SK-N-SH (cell line): ENCODE measurements around the gene SLC12A3. TPM values are rescaled to one million over a fixed set of nuclear protein-coding genes. Genes with fewer than 3 reads are reported as not detected.
A peak's percentile ranks its signal among the peaks of the same experiment; 100 is the strongest.

Source experiments
- CTCF ChIA-PET: fragments of 300-600, 350-600 bp; formaldehyde crosslinking; extraction: SDS; loops from one replicate; lab custom pipeline; 2021; lab: Yijun Ruan, JAX
- POLR2A ChIA-PET: fragments of 350-600 bp; sonication (Branson Sonifier 250); formaldehyde crosslinking; extraction: SDS; loops from one replicate; lab custom pipeline; 2020; ENCODE audit warnings: antibody characterized with exemption, inconsistent platforms; lab: Yijun Ruan, JAX
- DNase-seq: peaks from one replicate; pipeline ENCODE4 v3.0.0; 2012
- H2AFZ ChIP-seq: fragments of 200-600 bp; sonication (generic); 2 replicates; pipeline ENCODE4 v1.8.1; 2016; ENCODE audit warnings: antibody characterized with exemption, mild to moderate bottlenecking, low read depth
- H3F3A ChIP-seq: fragments of 200-600 bp; sonication (generic); replicated peaks from 2 replicates; pipeline ENCODE3; 2016; ENCODE audit warnings: antibody characterized with exemption, mild to moderate bottlenecking; ENCODE audit not compliant: insufficient read depth
- H3K27ac ChIP-seq, 2 experiments: fragments of 200-500 bp in 1 of 2; fragments of 200-600 bp in 1 of 2; sonication (Bioruptor generic) in 1 of 2; sonication (generic), shearing (Covaris generic) in 1 of 2; 2 replicates each; pipeline versions ENCODE4 v1.5.1 to v1.6.1; 2014 to 2016; ENCODE audit warnings: low read depth in 2 of 2, inconsistent platforms in 1 of 2, low read length in 1 of 2, mild to moderate bottlenecking in 1 of 2, mixed read lengths in 1 of 2
- H3K27me3 ChIP-seq: fragments of 200-600 bp; sonication (generic), shearing (Covaris generic); 2 replicates; pipeline ENCODE4 v1.6.1; 2016; ENCODE audit warnings: mixed run types; ENCODE audit not compliant: insufficient read depth
- H3K36me3 ChIP-seq, 2 experiments: fragments of 200-500 bp in 1 of 2; fragments of 200-600 bp in 1 of 2; sonication (Bioruptor generic) in 1 of 2; sonication (generic) in 1 of 2; replicated peaks in 1 of 2; 2 replicates each; pipeline versions ENCODE3 to v1.5.1; 2014 to 2016; ENCODE audit warnings: low read length in 1 of 2, mild to moderate bottlenecking in 1 of 2; ENCODE audit not compliant: insufficient read depth in 2 of 2, control insufficient read depth in 1 of 2
- H3K4me1 ChIP-seq, 2 experiments: fragments of 200-500 bp in 1 of 2; fragments of 200-600 bp in 1 of 2; sonication (Bioruptor generic) in 1 of 2; sonication (generic), shearing (Covaris generic) in 1 of 2; 2 replicates each; pipeline versions ENCODE4 v1.5.1 to v1.6.1; 2014 to 2016; ENCODE audit warnings: low read depth in 1 of 2, low read length in 1 of 2, mixed run types in 1 of 2; ENCODE audit not compliant: insufficient read depth in 2 of 2, control insufficient read depth in 1 of 2
- H3K4me2 ChIP-seq: fragments of 200-600 bp; sonication (generic), shearing (Covaris generic); 2 replicates; pipeline ENCODE4 v1.6.1; 2017; ENCODE audit warnings: mixed run types
- H3K4me3 ChIP-seq, 2 experiments: fragments of 200-500 bp in 1 of 2; fragments of 200-600 bp in 1 of 2; sonication (Bioruptor generic) in 1 of 2; sonication (generic), shearing (Covaris generic) in 1 of 2; 2 replicates each; pipeline versions ENCODE4 v1.5.1 to v1.8.1; 2014 to 2016; ENCODE audit warnings: low read depth in 2 of 2, inconsistent platforms in 1 of 2, low read length in 1 of 2, mild to moderate bottlenecking in 1 of 2, mixed read lengths in 1 of 2, moderate library complexity in 1 of 2
- H3K79me2 ChIP-seq: fragments of 200-600 bp; sonication (generic); 2 replicates; pipeline ENCODE4 v1.8.1; 2017; ENCODE audit warnings: mild to moderate bottlenecking; ENCODE audit not compliant: insufficient read depth
- H3K9ac ChIP-seq: fragments of 200-600 bp; sonication (generic); 2 replicates; pipeline ENCODE4 v1.6.1; 2017; ENCODE audit warnings: mixed run types
- H3K9me2 ChIP-seq: fragments of 200-600 bp; sonication (generic); 2 replicates; pipeline ENCODE4 v1.6.1; 2017; ENCODE audit warnings: mixed run types
- H3K9me3 ChIP-seq: fragments of 200-600 bp; sonication (generic); 2 replicates; pipeline ENCODE4 v1.6.1; 2017; ENCODE audit warnings: mixed run types, mild to moderate bottlenecking, moderate library complexity
- H4K20me1 ChIP-seq: fragments of 200-600 bp; sonication (generic); 2 replicates; pipeline ENCODE4 v1.6.1; 2017; ENCODE audit warnings: mild to moderate bottlenecking, mixed run types; ENCODE audit not compliant: insufficient read depth
- CTCF ChIP-seq: fragments of 200-600 bp; sonication (generic); IDR thresholded peaks from 2 replicates; pipeline ENCODE4 v1.6.1; 2017; ENCODE audit warnings: antibody characterized with exemption, mild to moderate bottlenecking, moderate library complexity
- ELF1 ChIP-seq: IDR thresholded peaks from 2 replicates; pipeline ENCODE4 v1.4.0; 2012
- EZH2phosphoT487 ChIP-seq: fragments of 200-600 bp; sonication (generic); IDR thresholded peaks from 2 replicates; pipeline ENCODE4 v1.6.1; 2017; ENCODE audit warnings: low read depth, mixed run types, mild to moderate bottlenecking, antibody characterized with exemption, moderate library complexity, borderline replicate concordance
- FOSL2 ChIP-seq: IDR thresholded peaks from 2 replicates; pipeline ENCODE4 v1.4.0; 2012; ENCODE audit warnings: low read depth, mild to moderate bottlenecking, moderate library complexity, borderline replicate concordance
- GATA2 ChIP-seq: sonication (generic); formaldehyde crosslinking; IDR thresholded peaks from 2 replicates; pipeline ENCODE4 v1.5.0; 2020; ENCODE audit warnings: mild to moderate bottlenecking, missing genetic modification reagents
- MEF2A ChIP-seq: IDR thresholded peaks from 2 replicates; pipeline ENCODE4 v1.4.0; 2012; ENCODE audit warnings: low read depth, borderline replicate concordance
- NFIC ChIP-seq: IDR thresholded peaks from 2 replicates; pipeline ENCODE4 v1.4.0; 2012; ENCODE audit warnings: borderline replicate concordance
- POLR2AphosphoS5 ChIP-seq: IDR thresholded peaks from 2 replicates; pipeline ENCODE4 v1.6.1; 2012; ENCODE audit warnings: low read depth, low read length
- RAD21 ChIP-seq: IDR thresholded peaks from 2 replicates; pipeline ENCODE4 v1.6.1; 2012; ENCODE audit warnings: mild to moderate bottlenecking, low read length
- RFX5 ChIP-seq: IDR thresholded peaks from 2 replicates; pipeline ENCODE4 v1.6.1; 2012; ENCODE audit warnings: mild to moderate bottlenecking, improper control_type of control experiment, low read length
- SIN3A ChIP-seq: IDR thresholded peaks from 2 replicates; pipeline ENCODE4 v1.6.1; 2012; ENCODE audit warnings: low read depth, mild to moderate bottlenecking, low read length, moderate library complexity, borderline replicate concordance
- SMC3 ChIP-seq: IDR thresholded peaks from 2 replicates; pipeline ENCODE4 v1.6.1; 2012; ENCODE audit warnings: low read depth, low read length, improper control_type of control experiment
- TEAD4 ChIP-seq: IDR thresholded peaks from 2 replicates; pipeline ENCODE4 v1.4.0; 2012; ENCODE audit warnings: mild to moderate bottlenecking, borderline replicate concordance; ENCODE audit not compliant: insufficient read depth
- USF2 ChIP-seq: fragments of 150-350 bp; IDR thresholded peaks from 2 replicates; pipeline ENCODE4 v1.6.1; 2017; ENCODE audit warnings: antibody characterized with exemption, low read length, low read depth, borderline replicate concordance
- YY1 ChIP-seq: IDR thresholded peaks from 2 replicates; pipeline ENCODE4 v1.4.0; 2012; ENCODE audit warnings: low read depth, mild to moderate bottlenecking
- ZBTB33 ChIP-seq: IDR thresholded peaks from 2 replicates; pipeline ENCODE4 v1.4.0; 2012; ENCODE audit warnings: low read depth, borderline replicate concordance
- WGBS: methylation state at CpG from one replicate; pipeline ENCODE4 v1.1.6; 2017; ENCODE audit warnings: low lambda C conversion rate; 5-methylcytosine and 5-hydroxymethylcytosine counted together
- polyA plus RNA-seq, 3 experiments: library from polyadenylated mRNA; depleted of rRNA; stranded (reverse); fragments of >200 nt; gene quantifications; 2 replicates each; pipeline ENCODE4 v1.2.3, GENCODE V29; 2012

SLC12A3 gene
- polyA plus RNA-seq, 1 of the 3 experiments (the other 2 are of a cell fraction): not detected

GRCh38 chr16:56866955-56867830 lies 2.2 kb downstream of the SLC12A3 start:
- no peak overlapping the region for H3K27ac ChIP-seq
- peak; percentile 69 for DNase-seq

More at GRCh38 chr16:56866955-56867830, 2.2 kb downstream of the SLC12A3 start:
- Histone ChIP-seq H3K9me2 (no peaks in the 10 kb centered on the region), H3K79me2 (no peaks in the 10 kb centered on the region), H3K36me3 (no peaks in the 10 kb centered on the region), H3K4me2 (no peak overlapping the region), H3K9me3 (no peaks in the 10 kb centered on the region), H3K4me3 (no peak overlapping the region), H3K9ac (no peak overlapping the region), H3K4me1 (peaks cover 0 to 15% of the 10 kb centered on the region in 2 experiments; a peak in 1 of 4 replicates), H2AFZ (peak overlapping the region; percentile 72; the same call in 1 of the 2 replicates), H3F3A (no peaks in the 10 kb centered on the region), H4K20me1 (no peaks in the 10 kb centered on the region), H3K27me3 (no peaks in the 10 kb centered on the region)
- ChIA-PET POLR2A (no interaction called here), CTCF (interaction anchor here (0.6 to 5.1 kb wide), 37 partner anchors 8 to 338 kb away, joined by 3 to 56 read pairs (median 3); partner anchors contain the start of genes CPNE2 and HERPUD1)
- 42% methylated on average over 17 of the region's 23 CpGs for WGBS
- TF ChIP-seq ELF1 (no peak), FOSL2 (no peak), SIN3A (no peak), RAD21 (peak; percentile 80), ZBTB33 (no peak), NFIC (no peak), MEF2A (no peak), EZH2phosphoT487 (no peak), YY1 (no peak), TEAD4 (no peak), GATA2 (CRISPR knock-in tag) (no peak), RFX5 (no peak), CTCF (peak; percentile 80), POLR2AphosphoS5 (no peak), SMC3 (peak; percentile 78), USF2 (no peak)
